22Rv1 (cell line): ENCODE results near the gene PDIK1L.

Experiments
- ZFX ChIP-seq: fragments of 450-650 bp; IDR thresholded peaks from 2 replicates; pipeline ENCODE4 v1.6.1; 2017; ENCODE audit warnings: antibody characterized with exemption, borderline replicate concordance
- TF ChIP-seq, protein P1 (sequence below): fragments of 450-650 bp; IDR thresholded peaks from 2 replicates; pipeline ENCODE4 v1.5.1; 2017; ENCODE audit warnings: mild to moderate bottlenecking

DNA sequence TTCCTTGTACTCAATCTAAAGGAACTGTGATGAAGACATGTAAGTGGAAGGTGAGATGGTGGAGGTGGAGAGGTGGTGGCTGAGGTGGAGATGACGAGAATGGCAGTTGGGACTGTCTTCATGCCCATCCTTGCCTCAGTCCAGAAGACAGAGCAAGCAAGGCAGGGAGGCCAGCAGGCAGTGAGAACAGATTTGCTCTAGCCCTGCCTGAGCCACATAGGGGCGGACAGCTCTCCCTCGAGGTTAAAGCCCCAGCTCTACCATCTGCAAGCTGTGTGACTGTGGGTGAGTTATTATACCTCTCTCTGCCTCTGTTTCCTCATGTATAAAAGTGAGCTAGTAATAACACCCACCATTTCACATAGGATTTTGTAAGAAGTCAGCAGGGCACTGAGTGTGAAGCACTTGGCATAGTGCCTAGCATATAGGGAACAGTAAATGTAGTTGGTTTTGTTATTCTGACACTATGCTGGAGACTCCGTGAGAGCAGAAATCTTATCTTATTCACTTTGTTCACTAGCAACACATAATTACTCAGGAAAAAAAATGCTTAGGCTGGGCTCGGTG lies 42.4 kb downstream of the PDIK1L start:
- TF ChIP-seq, protein P1, sequence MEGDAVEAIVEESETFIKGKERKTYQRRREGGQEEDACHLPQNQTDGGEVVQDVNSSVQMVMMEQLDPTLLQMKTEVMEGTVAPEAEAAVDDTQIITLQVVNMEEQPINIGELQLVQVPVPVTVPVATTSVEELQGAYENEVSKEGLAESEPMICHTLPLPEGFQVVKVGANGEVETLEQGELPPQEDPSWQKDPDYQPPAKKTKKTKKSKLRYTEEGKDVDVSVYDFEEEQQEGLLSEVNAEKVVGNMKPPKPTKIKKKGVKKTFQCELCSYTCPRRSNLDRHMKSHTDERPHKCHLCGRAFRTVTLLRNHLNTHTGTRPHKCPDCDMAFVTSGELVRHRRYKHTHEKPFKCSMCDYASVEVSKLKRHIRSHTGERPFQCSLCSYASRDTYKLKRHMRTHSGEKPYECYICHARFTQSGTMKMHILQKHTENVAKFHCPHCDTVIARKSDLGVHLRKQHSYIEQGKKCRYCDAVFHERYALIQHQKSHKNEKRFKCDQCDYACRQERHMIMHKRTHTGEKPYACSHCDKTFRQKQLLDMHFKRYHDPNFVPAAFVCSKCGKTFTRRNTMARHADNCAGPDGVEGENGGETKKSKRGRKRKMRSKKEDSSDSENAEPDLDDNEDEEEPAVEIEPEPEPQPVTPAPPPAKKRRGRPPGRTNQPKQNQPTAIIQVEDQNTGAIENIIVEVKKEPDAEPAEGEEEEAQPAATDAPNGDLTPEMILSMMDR: no peak
- no peak for TF ChIP-seq ZFX
